Kidney epithelial cell (primary cell): ENCODE data around the gene LRRFIP1. TPM values are rescaled to one million over a fixed set of nuclear protein-coding genes. Genes with fewer than 3 reads are reported as not detected.

Experiments
- DNase-seq: peaks from one replicate; pipeline ENCODE4 v3.0.0-alpha.2; 2010; ENCODE audit warnings: low read depth
- H3K27me3 ChIP-seq: 2 replicates; pipeline ENCODE4 v1.6.0; 2011; ENCODE audit warnings: low read length; ENCODE audit not compliant: control insufficient read depth, insufficient read depth
- H3K36me3 ChIP-seq: 2 replicates; pipeline ENCODE4 v1.5.1; 2011; ENCODE audit warnings: low read length; ENCODE audit not compliant: control insufficient read depth, insufficient read depth
- H3K4me3 ChIP-seq: 2 replicates; pipeline ENCODE4 v1.5.1; 2011; ENCODE audit warnings: low read depth, mild to moderate bottlenecking, control low read depth, low read length
- CTCF ChIP-seq: IDR thresholded peaks from 2 replicates; pipeline ENCODE4 v1.5.1; 2011; ENCODE audit warnings: mild to moderate bottlenecking, moderate library complexity, low read length, control low read depth, inconsistent platforms; ENCODE audit not compliant: insufficient read depth, poor library complexity, severe bottlenecking
- total RNA-seq: library from RNA; depleted of rRNA; stranded (reverse); fragments of >200 nt; gene quantifications from 2 replicates; pipeline ENCODE4 v1.2.3, GENCODE V29; 2015

Gene LRRFIP1
- total RNA-seq, 1 donor from 2014 or later = 97.5 TPM

DNA sequence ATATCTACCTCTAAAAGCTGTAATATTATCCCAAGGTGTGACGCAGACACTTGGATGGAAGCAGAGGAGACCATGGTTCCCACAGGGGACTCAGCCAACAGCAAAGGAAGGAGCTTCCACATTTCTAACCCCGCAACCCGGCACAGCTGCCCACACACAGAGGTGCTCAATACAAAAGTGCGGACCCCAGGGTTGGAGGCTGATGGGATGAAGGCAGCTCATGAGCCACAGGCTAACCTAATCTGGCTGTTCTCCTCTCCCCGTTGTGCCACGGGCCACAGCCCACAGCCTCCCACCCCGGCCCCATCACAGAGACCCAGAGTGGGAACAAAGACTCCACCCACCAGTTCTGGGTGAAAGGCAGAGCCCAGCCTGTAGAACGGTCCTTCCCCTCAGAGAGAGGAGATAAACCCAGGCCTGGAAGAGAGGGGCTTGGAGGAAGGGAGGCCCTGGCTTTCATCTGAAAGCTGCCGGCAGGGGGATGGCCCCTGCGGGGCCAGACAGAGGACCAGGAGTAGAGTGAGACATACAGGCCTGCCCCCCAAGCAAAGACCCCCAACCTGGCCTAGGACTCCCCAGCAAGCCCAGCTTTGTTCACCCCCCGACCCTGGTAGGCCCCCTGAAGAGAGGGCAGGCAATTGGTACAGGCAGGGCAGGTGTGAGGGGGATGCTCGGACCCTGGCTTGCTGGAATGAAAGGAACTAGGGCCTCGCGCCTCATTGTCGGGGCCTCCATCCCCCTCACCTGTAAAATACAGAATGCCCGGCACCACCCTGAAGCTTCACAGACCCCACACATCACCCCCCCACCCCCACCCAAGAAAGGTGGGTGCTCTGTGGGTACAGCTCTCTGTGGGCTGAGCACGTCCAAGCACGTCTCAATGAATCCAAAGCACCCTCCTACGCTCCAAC, 43.7 kb upstream of the LRRFIP1 start:
- TF ChIP-seq CTCF = no peak
- Histone ChIP-seq H3K36me3 (no peaks in the 10 kb centered on the region), H3K4me3 (no peak overlapping the region), H3K27me3 (no peaks in the 10 kb centered on the region)
- no peak for DNase-seq

- TF ChIP-seq CTCF = no peak
- Histone ChIP-seq H3K4me3 (no peak overlapping the region), H3K27me3 (no peaks in the 10 kb centered on the region), H3K36me3 (no peaks in the 10 kb centered on the region)
- no peak for DNase-seq
Observed at GRCh38 chr2:237585590-237586221, 41.7 kb upstream of the LRRFIP1 start.

- Histone ChIP-seq H3K36me3 (no peaks in the 10 kb centered on the region), H3K4me3 (no peak overlapping the region), H3K27me3 (no peaks in the 10 kb centered on the region)
- DNase-seq = no peak
- TF ChIP-seq CTCF = no peak
Observed at GRCh38 chr2:237588044-237588696, 39.2 kb upstream of the LRRFIP1 start.

DNA sequence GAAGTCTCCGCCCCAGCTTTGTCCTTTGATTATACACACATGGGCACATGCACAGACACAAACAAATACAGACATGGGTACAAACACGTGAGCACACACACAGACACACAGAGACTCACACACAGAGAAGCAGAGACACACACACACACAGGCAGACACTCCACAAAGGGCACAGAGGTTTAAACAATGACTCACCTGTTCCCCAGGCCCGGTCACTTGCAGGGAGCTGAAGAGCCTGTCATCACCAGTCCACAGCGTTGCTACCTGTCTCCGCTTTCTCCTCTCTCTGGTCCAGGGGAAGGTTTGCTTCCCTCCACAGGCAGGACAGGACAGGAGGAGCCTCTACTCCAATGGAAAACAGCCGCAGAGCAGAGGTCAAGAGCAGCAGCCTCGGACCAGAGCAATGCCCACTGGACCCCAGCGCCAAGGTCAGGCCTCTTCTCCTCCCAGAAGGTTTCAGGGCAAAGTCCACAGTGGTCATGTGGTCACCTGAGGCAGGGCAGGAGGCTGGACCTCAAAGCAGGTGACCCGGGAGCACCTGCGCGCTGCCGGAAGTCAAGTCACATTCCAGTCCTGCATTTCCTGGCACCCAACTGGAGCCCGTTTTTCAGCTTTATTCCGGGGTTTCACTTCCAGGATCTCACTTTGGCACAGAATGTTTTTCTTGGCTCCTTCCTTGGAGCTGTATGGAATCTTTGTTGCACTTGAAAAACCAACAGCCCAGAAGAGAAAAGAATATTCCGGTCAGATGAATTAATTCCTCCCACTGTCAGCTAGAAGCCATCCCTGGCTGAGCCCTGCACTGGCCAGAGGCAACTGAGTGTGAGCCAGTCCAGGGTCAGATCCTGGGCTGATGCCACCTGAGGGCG, 36.9 kb upstream of the LRRFIP1 start, which contains the start of gene RAB17:
TSS of gene RAB17 (minus strand) at position 463 of the 869 bp plus-strand sequence. CDS start 4,580 bp downstream, outside the sequence.
- H3K4me3 ChIP-seq = no peak within 1 kb of the TSS
- H3K27me3 ChIP-seq = no peaks in the 10 kb centered on the region
- H3K36me3 ChIP-seq = no peaks in the 10 kb centered on the region
- TF ChIP-seq CTCF = no peak
- DNase-seq = no peak

- Histone ChIP-seq H3K27me3 (no peaks in the 10 kb centered on the region), H3K4me3 (no peak overlapping the region), H3K36me3 (no peaks in the 10 kb centered on the region)
- DNase-seq = no peak
- TF ChIP-seq CTCF = no peak
Observed at GRCh38 chr2:237591141-237591881, 36.1 kb upstream of the LRRFIP1 start.
